ENCODE measurements around the gene CALML5. TPM values are rescaled to one million over a fixed set of nuclear protein-coding genes. Genes with fewer than 3 reads are reported as not detected.

CALML5 gene
- total RNA-seq, 4 donors from 2014 or later = not detected

DNA sequence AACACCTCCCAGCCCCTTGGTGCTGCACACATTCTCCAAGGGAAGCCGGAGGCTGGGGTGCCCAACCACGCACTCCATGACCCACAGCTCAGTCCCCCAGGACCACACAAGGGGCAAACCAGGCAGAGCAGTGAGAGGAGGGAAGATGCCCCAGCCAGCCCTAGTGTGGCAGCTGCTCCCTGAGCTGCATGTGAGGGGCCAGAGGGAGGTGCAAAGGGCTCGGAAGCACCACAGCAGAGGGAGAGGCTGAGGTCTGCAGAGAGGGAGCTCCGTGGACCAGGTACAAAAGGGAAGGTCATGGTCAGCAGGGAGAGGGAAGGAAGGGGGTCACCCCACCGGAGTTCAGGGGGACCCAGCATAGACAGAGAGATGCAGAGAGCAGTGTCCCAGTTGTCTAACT lies 1.5 kb upstream of the CALML5 start:
- DNase-seq = peak in 1 of 3 donors; percentile 44
- Histone ChIP-seq H3K4me3 (no peak overlapping the region), H3K36me3 (no peaks in the 10 kb centered on the region), H3K27me3 (no peaks in the 10 kb centered on the region), H3K27ac (no peak overlapping the region), H3K4me1 (peaks cover 0 to 19% (median 0%) of the 10 kb centered on the region in 4 donors), H3K9me3 (no peaks in the 10 kb centered on the region)
- no peak for TF ChIP-seq POLR2A (IDR thresholded peaks at IDR 0.05)
- TF ChIP-seq, protein P1, sequence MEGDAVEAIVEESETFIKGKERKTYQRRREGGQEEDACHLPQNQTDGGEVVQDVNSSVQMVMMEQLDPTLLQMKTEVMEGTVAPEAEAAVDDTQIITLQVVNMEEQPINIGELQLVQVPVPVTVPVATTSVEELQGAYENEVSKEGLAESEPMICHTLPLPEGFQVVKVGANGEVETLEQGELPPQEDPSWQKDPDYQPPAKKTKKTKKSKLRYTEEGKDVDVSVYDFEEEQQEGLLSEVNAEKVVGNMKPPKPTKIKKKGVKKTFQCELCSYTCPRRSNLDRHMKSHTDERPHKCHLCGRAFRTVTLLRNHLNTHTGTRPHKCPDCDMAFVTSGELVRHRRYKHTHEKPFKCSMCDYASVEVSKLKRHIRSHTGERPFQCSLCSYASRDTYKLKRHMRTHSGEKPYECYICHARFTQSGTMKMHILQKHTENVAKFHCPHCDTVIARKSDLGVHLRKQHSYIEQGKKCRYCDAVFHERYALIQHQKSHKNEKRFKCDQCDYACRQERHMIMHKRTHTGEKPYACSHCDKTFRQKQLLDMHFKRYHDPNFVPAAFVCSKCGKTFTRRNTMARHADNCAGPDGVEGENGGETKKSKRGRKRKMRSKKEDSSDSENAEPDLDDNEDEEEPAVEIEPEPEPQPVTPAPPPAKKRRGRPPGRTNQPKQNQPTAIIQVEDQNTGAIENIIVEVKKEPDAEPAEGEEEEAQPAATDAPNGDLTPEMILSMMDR (IDR thresholded peaks at IDR 0.05) = no peak

DNA sequence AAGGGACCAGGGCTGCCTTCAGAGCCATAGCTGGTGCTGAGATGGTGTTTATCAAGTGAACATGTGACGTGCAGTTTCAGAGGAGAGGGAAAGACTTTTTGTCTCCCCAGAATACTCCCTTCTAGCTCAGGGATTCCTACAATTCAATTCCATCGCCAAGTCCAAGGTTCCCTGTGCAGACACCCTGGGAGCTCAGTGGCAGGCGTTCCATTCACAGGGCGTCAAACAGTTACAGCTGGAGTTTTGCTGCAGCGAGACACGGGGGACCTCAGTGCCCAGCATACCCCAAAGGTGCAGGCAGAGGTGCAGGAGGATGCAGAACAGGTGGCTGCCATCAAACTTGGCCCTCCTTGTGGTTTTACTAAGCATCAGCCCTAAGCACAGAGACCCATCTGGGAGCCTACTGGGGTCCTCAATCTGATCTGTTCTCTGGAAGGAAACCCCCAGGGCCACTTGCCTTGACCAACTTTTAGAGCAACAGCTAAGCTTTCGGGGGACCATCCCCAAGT lies 846 bp upstream of the CALML5 start:
- no peak for TF ChIP-seq POLR2A (IDR thresholded peaks at IDR 0.05)
- TF ChIP-seq, protein P1 (IDR thresholded peaks at IDR 0.05) = no peak
- H3K27ac ChIP-seq = no peak overlapping the region
- H3K4me1 ChIP-seq = peaks cover 0 to 19% (median 0%) of the 10 kb centered on the region in 4 donors
- H3K4me3 ChIP-seq = no peak overlapping the region
- H3K9me3 ChIP-seq = no peaks in the 10 kb centered on the region
- H3K27me3 ChIP-seq = no peaks in the 10 kb centered on the region
- peak in 1 of 3 donors; percentile 36 for DNase-seq
- no peaks in the 10 kb centered on the region for H3K36me3 ChIP-seq

DNA sequence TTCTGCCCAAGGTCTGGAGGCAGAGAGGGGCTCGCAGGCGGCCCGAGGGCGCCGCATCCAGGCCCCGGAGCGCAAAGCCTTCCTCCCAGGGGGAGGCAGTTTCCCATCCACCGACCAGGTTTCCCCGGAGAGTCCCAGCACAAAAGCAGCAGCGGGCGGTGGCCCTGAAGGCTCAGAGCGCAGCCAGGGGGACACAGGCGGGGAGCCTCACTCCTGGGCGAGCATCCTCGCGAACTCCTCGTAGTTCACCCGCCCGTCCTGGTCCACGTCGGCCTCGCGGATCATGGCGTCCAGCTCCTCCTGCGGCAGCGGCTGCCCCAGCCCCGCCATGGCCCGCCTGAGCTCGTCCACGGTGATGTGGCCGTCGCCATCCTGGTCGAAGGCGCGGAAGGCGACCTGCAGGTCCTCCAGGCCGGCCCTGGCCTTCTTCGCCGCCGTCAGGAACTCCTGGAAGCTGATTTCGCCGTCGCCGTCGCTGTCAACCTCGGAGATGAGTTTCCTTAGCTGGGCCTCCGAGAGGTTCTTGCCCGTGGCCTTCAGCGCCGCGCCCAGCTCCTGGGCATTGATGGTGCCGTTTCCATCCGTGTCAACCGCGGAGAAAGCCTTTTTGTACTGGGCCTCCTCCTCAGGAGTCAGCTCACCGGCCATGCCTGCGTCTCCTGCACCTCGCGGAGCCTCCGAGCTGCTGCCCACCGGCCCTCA lies 428 bp downstream of the CALML5 start:
- no peak overlapping the region for H3K4me3 ChIP-seq
- no peaks in the 10 kb centered on the region for H3K27me3 ChIP-seq
- H3K27ac ChIP-seq = no peak overlapping the region
- H3K9me3 ChIP-seq = no peaks in the 10 kb centered on the region
- no peak for TF ChIP-seq POLR2A (IDR thresholded peaks at IDR 0.05)
- TF ChIP-seq, protein P1 (IDR thresholded peaks at IDR 0.05) = no peak
- H3K4me1 ChIP-seq = peaks cover 0 to 13% (median 0%) of the 10 kb centered on the region in 4 donors
- H3K36me3 ChIP-seq = no peaks in the 10 kb centered on the region
- DNase-seq = peak in 2 of 3 donors; percentile 44 to 47

DNA sequence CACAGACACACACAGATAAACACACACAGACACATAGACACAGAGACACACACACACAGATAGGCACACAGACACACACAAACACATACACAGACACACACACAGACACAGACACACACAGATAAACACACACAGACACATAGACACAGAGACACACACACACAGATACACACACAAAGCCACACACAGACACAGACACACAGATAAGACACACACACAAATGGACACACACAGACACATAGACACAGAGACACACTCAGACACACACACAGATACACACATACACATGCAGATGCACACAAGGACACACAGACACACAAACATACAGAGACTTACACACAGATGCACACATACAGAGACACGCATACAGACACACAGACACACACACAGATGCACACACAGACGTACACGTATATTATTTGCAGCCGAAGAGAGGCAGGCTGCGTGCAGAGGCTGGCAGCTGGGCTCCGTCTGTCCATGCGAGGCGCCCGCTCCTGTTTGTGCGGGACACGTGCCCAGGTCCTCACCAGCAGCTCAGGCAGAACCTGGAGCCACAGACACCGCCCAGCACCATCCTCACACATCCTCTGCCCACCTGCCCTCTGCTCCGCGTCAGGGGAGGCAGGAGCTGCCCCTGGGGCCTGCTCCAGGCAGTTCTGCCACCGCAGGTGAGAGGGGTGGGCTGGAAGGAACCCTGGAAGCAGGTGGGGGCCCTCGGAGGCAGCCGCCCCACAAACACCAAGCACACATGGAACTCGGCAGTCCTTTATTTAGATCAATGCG lies 1.2 kb downstream of the CALML5 start:
- Histone ChIP-seq H3K4me1 (peaks cover 0 to 5% (median 0%) of the 10 kb centered on the region in 4 donors), H3K27ac (no peak overlapping the region), H3K4me3 (no peak overlapping the region), H3K9me3 (no peaks in the 10 kb centered on the region), H3K36me3 (no peaks in the 10 kb centered on the region), H3K27me3 (no peaks in the 10 kb centered on the region)
- TF ChIP-seq POLR2A (IDR thresholded peaks at IDR 0.05) = no peak
- TF ChIP-seq, protein P1 (IDR thresholded peaks at IDR 0.05) = no peak
- peak in 2 of 3 donors; percentile 27 to 31 for DNase-seq

DNA sequence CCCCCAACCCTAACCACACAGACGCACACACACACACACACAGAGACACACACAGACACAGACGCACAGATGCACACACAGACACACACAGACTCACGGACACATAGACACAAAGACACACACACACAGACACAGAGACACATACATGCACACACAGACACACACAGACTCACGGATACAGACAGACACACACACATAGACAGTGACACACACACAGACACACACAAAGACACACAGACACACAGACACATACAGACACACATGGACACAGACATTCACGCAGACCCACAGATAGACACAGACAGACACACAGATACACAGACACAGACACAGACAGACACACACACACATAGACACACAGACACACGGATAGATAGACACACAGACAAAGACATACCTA lies 2.1 kb downstream of the CALML5 start:
- H3K27ac ChIP-seq = no peak overlapping the region
- peak in 1 of 3 donors; percentile 14 for DNase-seq
- H3K9me3 ChIP-seq = no peaks in the 10 kb centered on the region
- H3K27me3 ChIP-seq = no peaks in the 10 kb centered on the region
- H3K4me1 ChIP-seq = no peaks in the 10 kb centered on the region
- no peaks in the 10 kb centered on the region for H3K36me3 ChIP-seq
- H3K4me3 ChIP-seq = no peak overlapping the region
- no peak for TF ChIP-seq POLR2A (IDR thresholded peaks at IDR 0.05)
- TF ChIP-seq, protein P1 (IDR thresholded peaks at IDR 0.05) = no peak

All from Peyer's patch (tissue), 4 donors.